IPS DF 6.9 (cell line): ENCODE results near the gene ZSCAN10.

Source experiments
- DNase-seq: peaks from one replicate; pipeline ENCODE4 v3.0.0-alpha.2; 2013; ENCODE audit warnings: low read depth, low spot score
- H3K27ac ChIP-seq: one replicate; pipeline ENCODE4 v1.5.1; 2013; ENCODE audit warnings: low read length, control low read depth
- H3K27me3 ChIP-seq: 2 replicates; pipeline ENCODE4 v1.6.1; 2013; ENCODE audit warnings: mild to moderate bottlenecking, low read length; ENCODE audit not compliant: control insufficient read depth, insufficient read depth
- H3K36me3 ChIP-seq: 2 replicates; pipeline ENCODE4 v1.6.1; 2013; ENCODE audit warnings: low read length; ENCODE audit not compliant: control insufficient read depth, insufficient read depth
- H3K4me1 ChIP-seq: 2 replicates; pipeline ENCODE4 v1.6.1; 2013; ENCODE audit warnings: low read length; ENCODE audit not compliant: control insufficient read depth, insufficient read depth
- H3K4me3 ChIP-seq: 2 replicates; pipeline ENCODE4 v1.5.1; 2013; ENCODE audit warnings: mild to moderate bottlenecking, low read length
- H3K9me3 ChIP-seq: 2 replicates; pipeline ENCODE4 v1.6.1; 2013; ENCODE audit warnings: low read length, inconsistent platforms; ENCODE audit not compliant: control insufficient read depth, insufficient read depth
- WGBS: extraction: QIAGEN DNeasy Blood & Tissue Kit; methylation state at CpG from one replicate; pipeline ENCODE4 v1.1.7; 2013; ENCODE audit warnings: mixed read lengths, missing lambda C conversion rate; ENCODE audit not compliant: insufficient read length, insufficient coverage; 5-methylcytosine and 5-hydroxymethylcytosine counted together

Gene ZSCAN10

DNA sequence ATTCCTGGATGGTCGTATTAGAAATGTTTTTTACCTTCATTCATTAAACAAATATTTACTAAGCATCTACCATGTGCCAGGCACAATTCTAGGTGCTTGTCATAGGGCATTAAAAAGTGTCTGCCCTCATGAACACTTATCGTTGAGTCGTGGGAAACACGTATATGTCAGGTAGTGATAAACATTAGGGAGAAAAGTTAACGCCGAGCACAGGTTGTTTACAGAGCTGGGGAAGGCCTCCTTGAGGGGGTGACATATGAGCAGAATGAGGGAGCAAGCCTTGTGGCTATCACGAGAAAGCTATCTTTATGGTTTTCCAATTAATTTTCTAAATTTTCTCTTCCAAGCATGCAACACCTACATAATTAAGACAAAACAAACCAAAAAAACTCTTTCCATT is 34.8 kb upstream of the ZSCAN10 start:
- Histone ChIP-seq H3K4me3 (peak overlapping the region; percentile 71), H3K36me3 (no peaks in the 10 kb centered on the region; the same call in 1 of the 2 replicates), H3K9me3 (no peaks in the 10 kb centered on the region), H3K27ac (no peak overlapping the region), H3K4me1 (peaks cover 3% of the 10 kb centered on the region; the same call in 1 of the 2 replicates), H3K27me3 (no peaks in the 10 kb centered on the region)
- whole genome bisulfite sequencing: no CpG with 5 or more reads among the region's 7 CpGs
- DNase-seq: no peak

DNA sequence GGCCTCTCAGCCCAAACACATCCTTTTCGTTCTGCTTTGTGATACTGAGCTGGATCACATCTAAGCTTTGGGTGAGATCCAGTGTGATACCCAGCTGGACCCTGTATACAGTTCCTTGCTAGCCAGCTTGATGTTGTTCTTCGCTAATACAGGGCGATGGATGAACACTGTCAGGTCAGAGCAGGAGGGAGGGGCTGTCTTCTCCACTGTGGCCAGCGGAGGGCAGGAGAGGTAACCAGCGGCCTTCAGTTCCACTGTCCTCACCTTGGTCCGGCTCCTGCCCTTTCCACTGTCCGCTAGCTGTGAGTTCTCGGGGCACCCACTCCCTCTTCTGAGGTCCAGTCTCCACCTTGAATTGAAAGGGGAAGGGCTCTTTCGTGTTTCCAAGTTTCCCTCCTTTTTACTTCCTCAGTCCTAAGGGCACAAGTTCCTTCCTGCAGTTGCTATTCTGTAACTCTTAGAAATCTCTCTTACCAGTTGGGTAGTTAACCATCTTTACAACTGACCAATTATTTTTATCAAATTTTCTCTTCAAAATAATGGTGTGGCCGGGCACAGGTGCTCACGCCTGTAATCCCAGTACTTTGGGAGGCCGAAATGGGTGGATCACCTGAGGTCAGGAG is 32.8 kb upstream of the ZSCAN10 start:
- H3K9me3 ChIP-seq: no peaks in the 10 kb centered on the region
- DNase-seq: no peak
- no peak overlapping the region for H3K27ac ChIP-seq
- H3K36me3 ChIP-seq: no peaks in the 10 kb centered on the region; the same call in 1 of the 2 replicates
- no peak overlapping the region for H3K4me3 ChIP-seq
- WGBS: no CpG with 5 or more reads among the region's 12 CpGs
- no peaks in the 10 kb centered on the region for H3K27me3 ChIP-seq
- H3K4me1 ChIP-seq: peaks cover 5% of the 10 kb centered on the region

DNA sequence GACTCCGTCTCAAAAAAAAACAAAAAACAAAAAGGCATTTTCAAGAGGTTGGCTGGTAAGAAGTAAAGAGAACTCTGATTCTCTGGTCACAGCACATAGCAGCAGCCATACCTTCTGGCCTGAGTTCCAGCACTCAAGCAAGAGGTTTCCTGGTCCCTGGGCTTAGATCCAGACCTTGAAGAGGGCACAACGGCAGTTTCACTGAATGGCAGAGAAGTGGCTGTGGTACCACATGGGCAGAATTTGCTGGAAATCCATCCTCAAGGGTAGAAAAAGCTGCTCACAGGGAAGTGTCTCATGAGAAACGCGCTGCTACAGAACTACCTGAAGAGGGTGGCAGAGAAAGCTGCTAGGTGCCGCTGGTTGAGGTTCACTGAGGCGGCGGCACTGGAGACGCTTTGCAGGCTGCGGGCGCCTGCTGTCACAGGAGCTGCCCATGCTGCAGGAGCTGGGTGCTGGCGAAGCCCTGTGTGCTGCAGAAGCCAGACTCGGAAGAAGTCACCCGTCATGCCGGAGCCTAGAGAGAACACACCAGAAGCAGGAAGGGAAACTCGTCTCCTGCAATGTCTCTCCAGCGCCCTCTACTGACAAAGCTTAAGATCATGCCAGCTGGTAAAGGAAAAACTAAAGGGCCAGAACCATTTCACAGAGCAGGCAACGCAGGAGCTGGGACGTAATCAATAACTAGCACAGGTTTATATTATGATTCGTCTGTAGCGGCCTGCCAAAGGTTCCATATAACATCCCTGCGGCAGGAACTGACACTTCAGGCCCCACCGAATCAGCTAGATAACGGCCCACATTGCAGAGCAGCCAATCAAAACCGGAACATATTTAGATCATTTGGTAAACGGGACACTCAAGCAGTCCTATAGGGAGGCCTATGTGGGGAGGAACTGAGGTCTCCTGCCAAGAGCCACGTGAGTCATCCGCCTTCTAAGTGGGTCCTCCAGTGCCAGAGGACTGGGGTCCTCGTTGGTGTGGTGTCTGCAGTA is 30.3 kb upstream of the ZSCAN10 start:
- no peak for DNase-seq
- peaks cover 5% of the 10 kb centered on the region for H3K4me1 ChIP-seq
- no peak overlapping the region for H3K27ac ChIP-seq
- no peaks in the 10 kb centered on the region; the same call in 1 of the 2 replicates for H3K36me3 ChIP-seq
- no peaks in the 10 kb centered on the region for H3K9me3 ChIP-seq
- no peaks in the 10 kb centered on the region for H3K27me3 ChIP-seq
- H3K4me3 ChIP-seq: no peak overlapping the region
- WGBS: no CpG with 5 or more reads among the region's 28 CpGs

DNA sequence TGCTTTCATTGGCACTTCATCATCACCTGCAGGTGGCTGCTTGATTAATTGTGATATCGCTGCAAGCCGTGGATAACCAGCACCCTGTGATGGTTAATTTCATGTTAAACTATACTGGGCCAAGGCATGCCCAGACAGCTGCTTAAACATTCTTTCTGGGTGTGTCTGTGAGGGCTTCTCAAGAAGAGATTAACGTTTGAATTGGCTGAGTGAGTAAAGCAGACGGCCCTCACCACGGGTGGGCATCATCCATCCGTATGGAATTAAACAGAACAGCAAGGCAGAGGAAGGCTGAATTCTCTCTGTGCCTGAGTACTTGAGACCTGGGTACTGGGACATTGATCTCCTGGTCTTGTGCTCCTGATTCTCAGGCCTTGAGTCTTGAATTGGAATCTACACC is 28.7 kb upstream of the ZSCAN10 start:
- no CpG with 5 or more reads among the region's 6 CpGs for WGBS
- no peak overlapping the region for H3K4me3 ChIP-seq
- H3K27ac ChIP-seq: no peak overlapping the region
- H3K36me3 ChIP-seq: no peaks in the 10 kb centered on the region; the same call in 1 of the 2 replicates
- no peaks in the 10 kb centered on the region for H3K27me3 ChIP-seq
- H3K4me1 ChIP-seq: peaks cover 5% of the 10 kb centered on the region
- no peaks in the 10 kb centered on the region for H3K9me3 ChIP-seq
- no peak for DNase-seq

DNA sequence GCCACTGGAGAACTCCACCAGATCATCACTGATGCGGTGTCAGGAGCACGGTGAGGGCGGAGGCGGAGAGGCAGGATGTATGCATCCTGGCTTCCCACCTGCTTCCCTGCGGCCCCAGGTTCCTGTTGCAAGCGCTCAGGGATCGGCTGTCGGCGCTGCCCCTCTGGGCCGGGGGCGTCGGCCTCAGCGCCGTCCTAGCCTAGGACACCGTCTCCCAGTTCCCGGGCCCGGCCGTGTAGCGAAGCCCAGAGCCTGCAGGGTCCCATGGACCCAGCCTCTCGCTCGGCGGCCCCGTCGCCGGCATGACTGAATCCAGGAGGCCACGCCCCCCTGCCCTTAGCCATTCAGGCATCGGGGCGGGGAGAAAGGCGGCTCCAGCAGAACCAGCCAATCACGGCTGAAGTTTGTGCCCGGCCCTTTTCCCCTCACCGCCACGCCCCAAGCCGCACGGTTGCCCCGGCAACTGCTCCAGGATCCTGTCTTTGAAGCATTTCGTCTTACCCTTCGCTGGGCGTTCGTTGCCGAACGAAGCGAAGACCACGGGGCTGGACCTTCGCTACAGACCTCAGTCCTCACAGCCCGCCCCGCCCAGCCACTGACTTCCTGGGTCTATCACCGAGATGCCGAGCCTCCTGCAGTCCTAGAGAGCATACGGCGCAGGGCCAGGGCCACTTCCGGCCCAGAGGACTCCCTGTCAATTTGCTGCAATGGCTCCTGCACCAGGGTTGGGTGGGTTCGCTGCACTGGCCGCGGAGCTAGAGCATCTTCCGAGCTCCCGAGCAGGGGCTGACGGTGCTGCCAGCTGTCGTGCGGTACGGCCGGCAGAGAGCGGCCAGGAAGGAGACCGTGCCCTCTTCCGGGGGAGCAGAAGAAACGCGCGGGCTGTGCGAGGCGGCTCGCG is 25.1 kb upstream of the ZSCAN10 start:
- H3K9me3 ChIP-seq: no peaks in the 10 kb centered on the region
- WGBS: no CpG with 5 or more reads among the region's 72 CpGs
- peaks cover 4% of the 10 kb centered on the region for H3K4me1 ChIP-seq
- H3K27ac ChIP-seq: no peak overlapping the region
- peaks cover 9% of the 10 kb centered on the region for H3K36me3 ChIP-seq
- peak; percentile 88 for DNase-seq
- H3K27me3 ChIP-seq: no peaks in the 10 kb centered on the region
- peak overlapping the region; percentile 47; the same call in 1 of the 2 replicates for H3K4me3 ChIP-seq

DNA sequence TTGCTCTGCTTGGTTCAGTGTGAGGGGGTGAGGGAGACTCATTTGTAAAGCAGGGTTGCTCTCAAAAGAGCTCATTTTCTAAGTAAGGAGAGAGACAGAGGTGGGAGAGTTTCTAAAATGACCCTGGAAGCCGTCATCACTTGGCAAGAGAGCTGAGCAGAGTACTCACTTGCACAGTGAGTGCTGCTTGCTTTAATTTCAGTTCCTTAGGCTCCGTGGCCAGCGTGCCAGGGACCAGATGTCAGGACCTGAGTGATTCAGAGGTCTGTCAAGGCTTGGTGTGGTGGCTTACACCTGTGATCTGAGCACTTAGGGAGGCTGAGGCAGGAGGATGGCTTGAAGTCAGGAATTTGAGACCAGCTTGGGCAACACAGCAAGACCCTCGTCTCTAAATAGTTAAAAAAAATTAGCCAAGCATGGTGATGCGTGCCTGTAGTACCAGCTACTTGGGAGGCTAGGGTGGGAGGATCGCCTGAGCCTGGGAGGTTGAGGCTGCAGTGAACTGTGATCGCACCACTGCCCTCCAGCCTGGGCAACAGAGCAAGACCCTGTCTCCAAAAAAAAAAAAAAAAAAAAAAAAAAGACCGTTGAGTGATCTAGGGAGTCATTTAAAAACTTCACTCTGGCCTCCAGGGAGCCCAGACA is 24.0 kb upstream of the ZSCAN10 start:
- no peak overlapping the region for H3K4me3 ChIP-seq
- WGBS: no CpG with 5 or more reads among the region's 8 CpGs
- H3K27me3 ChIP-seq: no peaks in the 10 kb centered on the region
- peaks cover 2% of the 10 kb centered on the region for H3K4me1 ChIP-seq
- no peak for DNase-seq
- H3K36me3 ChIP-seq: peaks cover 16% of the 10 kb centered on the region
- H3K27ac ChIP-seq: no peak overlapping the region
- H3K9me3 ChIP-seq: no peaks in the 10 kb centered on the region

DNA sequence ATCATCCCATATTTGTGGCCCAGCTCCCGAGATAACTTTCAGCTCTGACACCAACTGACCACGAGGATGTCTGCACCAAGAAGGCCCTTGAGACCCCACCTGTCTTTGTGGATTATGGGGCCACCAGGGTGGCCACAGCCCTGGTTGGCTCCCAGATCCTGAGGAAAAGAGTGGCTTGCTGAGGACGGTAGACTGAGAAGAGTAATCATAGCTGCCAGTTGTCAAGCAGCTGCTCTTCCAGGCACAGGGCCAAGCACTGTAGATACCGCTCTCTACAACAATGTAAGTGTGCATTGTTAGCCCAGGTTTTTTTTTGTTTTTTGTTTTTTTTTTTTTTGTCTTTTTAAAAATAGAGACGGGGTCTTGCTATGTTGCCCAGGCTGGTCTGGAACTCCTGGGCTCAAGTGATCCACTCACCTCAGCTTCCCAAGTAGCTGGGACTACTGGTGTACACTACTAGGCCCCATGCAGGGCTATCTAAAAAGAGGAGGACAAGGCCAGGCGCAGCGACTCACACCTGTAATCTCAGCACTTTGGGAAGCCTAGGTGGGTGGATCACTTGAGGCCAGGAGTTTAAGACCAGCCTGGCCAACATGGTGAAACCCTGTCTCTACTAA is 22.9 kb upstream of the ZSCAN10 start:
- no peak for DNase-seq
- WGBS: no CpG with 5 or more reads among the region's 7 CpGs

DNA sequence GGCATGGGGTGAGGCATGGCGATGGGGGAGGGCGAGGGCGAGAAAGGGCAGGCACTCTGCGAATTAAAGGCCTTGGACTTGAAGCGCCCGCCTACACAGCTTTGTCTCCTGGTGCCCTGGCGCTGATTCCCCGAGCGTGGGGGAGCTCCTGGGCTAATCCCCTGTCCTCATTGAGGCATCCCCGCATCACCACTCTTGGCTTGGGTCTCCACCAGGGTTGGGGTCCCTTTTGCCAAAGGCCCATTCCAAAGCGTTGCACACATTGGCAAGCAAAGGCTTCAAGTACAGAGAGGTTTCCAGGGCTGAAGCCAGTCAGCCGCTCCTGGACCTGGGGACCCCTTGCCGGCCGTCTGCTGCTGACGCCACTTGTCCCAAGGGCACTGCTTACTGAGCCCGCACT is 21.3 kb upstream of the ZSCAN10 start:
- no peak for DNase-seq
- Histone ChIP-seq H3K9me3 (no peaks in the 10 kb centered on the region), H3K36me3 (peaks cover 24% of the 10 kb centered on the region), H3K4me1 (peaks cover 1% of the 10 kb centered on the region; the same call in 1 of the 2 replicates), H3K27ac (no peak overlapping the region), H3K27me3 (no peaks in the 10 kb centered on the region), H3K4me3 (no peak overlapping the region)
- no CpG with 5 or more reads among the region's 16 CpGs for WGBS

More for the DNA sequence above, 22.9 kb upstream of the ZSCAN10 start:
- peaks cover 17% of the 10 kb centered on the region for H3K36me3 ChIP-seq
- H3K27me3 ChIP-seq: no peaks in the 10 kb centered on the region
- H3K4me3 ChIP-seq: no peak overlapping the region
- H3K9me3 ChIP-seq: no peaks in the 10 kb centered on the region
- peaks cover 1% of the 10 kb centered on the region; the same call in 1 of the 2 replicates for H3K4me1 ChIP-seq
- H3K27ac ChIP-seq: no peak overlapping the region

DNA sequence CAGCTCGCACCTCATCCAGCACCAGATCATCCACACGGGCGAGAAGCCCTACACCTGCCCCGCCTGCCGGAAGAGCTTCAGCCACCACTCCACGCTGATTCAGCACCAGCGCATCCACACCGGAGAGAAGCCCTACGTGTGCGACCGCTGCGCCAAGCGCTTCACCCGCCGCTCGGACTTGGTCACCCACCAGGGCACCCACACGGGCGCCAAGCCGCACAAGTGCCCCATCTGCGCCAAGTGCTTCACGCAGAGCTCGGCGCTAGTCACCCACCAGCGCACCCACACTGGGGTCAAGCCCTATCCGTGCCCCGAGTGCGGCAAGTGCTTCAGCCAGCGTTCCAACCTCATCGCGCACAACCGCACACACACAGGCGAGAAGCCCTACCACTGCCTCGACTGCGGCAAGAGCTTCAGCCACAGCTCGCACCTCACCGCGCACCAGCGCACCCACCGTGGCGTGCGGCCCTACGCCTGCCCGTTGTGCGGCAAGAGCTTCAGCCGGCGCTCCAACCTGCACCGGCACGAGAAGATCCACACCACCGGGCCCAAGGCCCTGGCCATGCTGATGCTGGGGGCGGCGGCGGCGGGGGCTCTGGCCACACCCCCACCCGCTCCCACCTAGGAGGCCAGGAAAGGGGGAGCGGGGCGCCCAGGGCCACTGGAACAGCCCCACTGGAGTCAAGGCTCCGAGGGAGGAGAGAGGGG is 20.8 kb upstream of the ZSCAN10 start:
- H3K9me3 ChIP-seq: no peaks in the 10 kb centered on the region
- H3K27ac ChIP-seq: no peak overlapping the region
- WGBS: no CpG with 5 or more reads among the region's 57 CpGs
- DNase-seq: no peak
- no peaks in the 10 kb centered on the region for H3K27me3 ChIP-seq
- H3K4me1 ChIP-seq: peaks cover 1% of the 10 kb centered on the region; the same call in 1 of the 2 replicates
- H3K4me3 ChIP-seq: no peak overlapping the region
- peaks cover 24% of the 10 kb centered on the region for H3K36me3 ChIP-seq
